ENCODE measurements around the gene CASKIN1. TPM values are rescaled to one million over a fixed set of nuclear protein-coding genes. Genes with fewer than 3 reads are reported as not detected.
A peak's percentile ranks its signal among the peaks of the same experiment; 100 is the strongest.

The CASKIN1 gene
- total and polyA plus RNA-seq, 8 donors = 0.61 to 2.1 (median 1.1) TPM

DNA sequence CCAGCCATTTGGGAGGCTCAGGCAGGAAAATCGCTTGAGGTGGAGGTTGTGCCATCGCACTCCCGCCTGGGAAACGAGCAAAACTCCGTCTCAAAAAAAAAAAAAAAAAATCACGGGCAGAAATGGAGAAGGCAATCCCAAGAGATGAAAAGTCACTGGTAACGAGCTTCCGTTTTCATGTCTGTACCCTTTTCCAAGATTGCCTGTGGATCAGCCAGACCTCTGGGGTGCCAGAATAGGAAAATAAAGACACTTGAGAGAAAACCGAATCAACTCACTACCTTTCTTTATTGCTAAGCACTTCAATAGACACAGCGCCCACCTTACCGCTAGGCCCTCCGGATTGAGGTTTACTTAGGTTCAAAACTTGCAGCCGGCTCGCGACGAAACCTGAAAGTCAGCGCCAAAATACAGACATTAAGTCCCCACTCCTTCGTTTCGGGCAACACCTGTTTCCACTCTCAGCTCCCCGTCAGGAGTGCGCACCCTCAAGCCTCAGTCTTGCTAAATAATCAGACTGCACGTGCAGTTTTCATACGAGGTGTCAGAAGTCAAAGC, 41.8 kb downstream of the CASKIN1 start:
- no peaks in the 10 kb centered on the region for H3K9me3 ChIP-seq
- H3K27ac ChIP-seq = peak overlapping the region; percentile 55 to 79 (median 70)
- no peaks in the 10 kb centered on the region for H3K36me3 ChIP-seq
- no peak for FAIRE-seq
- TF ChIP-seq, protein P1, sequence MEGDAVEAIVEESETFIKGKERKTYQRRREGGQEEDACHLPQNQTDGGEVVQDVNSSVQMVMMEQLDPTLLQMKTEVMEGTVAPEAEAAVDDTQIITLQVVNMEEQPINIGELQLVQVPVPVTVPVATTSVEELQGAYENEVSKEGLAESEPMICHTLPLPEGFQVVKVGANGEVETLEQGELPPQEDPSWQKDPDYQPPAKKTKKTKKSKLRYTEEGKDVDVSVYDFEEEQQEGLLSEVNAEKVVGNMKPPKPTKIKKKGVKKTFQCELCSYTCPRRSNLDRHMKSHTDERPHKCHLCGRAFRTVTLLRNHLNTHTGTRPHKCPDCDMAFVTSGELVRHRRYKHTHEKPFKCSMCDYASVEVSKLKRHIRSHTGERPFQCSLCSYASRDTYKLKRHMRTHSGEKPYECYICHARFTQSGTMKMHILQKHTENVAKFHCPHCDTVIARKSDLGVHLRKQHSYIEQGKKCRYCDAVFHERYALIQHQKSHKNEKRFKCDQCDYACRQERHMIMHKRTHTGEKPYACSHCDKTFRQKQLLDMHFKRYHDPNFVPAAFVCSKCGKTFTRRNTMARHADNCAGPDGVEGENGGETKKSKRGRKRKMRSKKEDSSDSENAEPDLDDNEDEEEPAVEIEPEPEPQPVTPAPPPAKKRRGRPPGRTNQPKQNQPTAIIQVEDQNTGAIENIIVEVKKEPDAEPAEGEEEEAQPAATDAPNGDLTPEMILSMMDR (IDR thresholded peaks at IDR 0.05) = no peak
- peak overlapping the region; percentile 38 to 86 (median 58) for H3K4me3 ChIP-seq
- no peak for DNase-seq
- H3K27me3 ChIP-seq = no peaks in the 10 kb centered on the region
- 1 to 3% methylated on average over 23 of the region's 23 CpGs for WGBS, 2 donors
- intact Hi-C loops (cut with DNase I) = no loop called here
- H3K4me1 ChIP-seq = peaks cover 32 to 43% (median 41%) of the 10 kb centered on the region in 3 donors
- ATAC-seq = no peak

DNA sequence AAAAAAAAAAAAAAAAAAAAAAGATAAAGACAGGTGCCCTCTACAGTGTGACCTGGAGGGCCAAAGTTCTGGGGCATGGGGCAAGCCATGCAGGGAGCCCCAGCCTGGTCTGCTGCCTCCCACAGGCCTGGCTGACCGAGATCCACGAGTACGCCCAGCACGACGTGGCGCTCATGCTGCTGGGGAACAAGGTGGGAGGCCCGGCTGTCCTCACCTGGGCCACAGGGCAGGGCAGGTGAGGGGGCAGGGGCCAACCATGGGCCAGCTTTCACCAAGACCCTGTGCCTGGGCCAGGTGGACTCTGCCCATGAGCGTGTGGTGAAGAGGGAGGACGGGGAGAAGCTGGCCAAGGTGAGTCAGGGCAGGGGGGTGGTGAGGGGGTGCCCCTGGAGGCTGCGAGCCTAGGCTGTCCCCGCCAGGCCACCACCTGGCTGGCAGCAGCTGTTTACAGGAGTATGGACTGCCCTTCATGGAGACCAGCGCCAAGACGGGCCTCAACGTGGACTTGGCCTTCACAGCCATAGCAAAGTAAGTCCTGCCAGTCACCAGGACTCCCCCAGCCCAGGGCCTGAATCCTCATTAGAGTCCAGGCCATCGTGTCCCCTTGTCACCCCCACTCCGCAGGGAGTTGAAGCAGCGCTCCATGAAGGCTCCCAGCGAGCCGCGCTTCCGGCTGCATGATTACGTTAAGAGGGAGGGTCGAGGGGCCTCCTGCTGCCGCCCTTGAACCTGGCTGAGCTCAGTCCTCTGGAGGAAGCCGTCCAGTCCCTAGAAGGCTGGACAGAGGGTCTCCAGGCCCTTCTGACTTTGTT, 43.5 kb downstream of the CASKIN1 start:
- TF ChIP-seq, protein P1 (IDR thresholded peaks at IDR 0.05) = no peak
- Histone ChIP-seq H3K4me3 (peak overlapping the region; percentile 38 to 86 (median 58)), H3K4me1 (peaks cover 32 to 40% (median 39%) of the 10 kb centered on the region in 3 donors), H3K36me3 (no peaks in the 10 kb centered on the region), H3K9me3 (no peaks in the 10 kb centered on the region), H3K27ac (peak overlapping the region; percentile 66 to 85 (median 74)), H3K27me3 (no peaks in the 10 kb centered on the region)
- ATAC-seq = peak; percentile 5 to 17 (median 10)
- WGBS, 2 donors = 6 to 9% methylated on average over 25 of the region's 25 CpGs
- DNase-seq = peak; percentile 62 to 93 (median 82)
- no peak for FAIRE-seq
- intact Hi-C loops (cut with DNase I) = no loop called here

DNA sequence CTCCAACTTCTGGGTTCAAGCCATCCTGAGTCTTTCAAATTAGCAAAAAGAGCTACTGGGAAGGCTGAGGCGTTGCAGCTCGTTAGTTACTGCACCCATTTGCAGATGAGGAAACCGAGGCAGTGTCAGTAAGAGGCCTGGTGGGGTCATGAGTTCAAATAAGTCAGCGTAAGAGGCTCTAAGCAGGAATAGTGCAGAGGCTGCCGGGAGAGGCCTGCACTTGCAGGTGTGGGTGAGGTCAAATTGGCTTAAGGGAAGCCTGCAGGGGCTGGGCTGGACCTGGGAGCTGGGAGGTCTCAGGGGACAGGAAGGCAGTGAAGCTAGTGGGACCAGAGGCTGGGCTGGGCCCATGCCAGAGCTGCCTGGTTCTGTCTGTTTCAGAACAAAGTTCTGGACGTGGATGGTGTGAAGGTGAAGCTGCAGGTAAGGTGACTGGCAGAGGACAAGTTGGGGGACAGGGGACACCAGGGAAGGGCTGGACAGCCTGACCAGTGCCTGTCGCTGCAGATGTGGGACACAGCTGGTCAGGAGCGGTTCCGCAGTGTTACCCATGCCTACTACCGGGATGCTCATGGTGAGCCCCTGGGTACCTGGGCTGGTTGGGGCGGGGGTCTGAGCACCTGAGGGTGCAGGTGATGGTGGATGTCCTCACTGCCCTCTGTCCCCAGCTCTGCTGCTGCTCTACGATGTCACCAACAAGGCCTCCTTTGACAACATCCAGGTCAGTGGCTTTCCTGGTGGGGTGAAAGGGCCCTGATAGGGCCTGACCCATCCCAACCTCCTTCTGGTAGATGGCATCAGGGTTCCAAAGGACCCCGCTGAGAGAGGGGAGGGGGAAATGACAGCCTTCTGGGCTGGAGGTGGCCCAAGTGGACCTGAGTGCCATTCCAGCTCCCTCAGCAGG, 45.0 kb downstream of the CASKIN1 start:
- Histone ChIP-seq H3K27ac (peak overlapping the region; percentile 46 to 92 (median 82)), H3K27me3 (no peaks in the 10 kb centered on the region), H3K4me1 (peaks cover 24 to 30% (median 27%) of the 10 kb centered on the region in 3 donors), H3K9me3 (no peaks in the 10 kb centered on the region), H3K4me3 (peak overlapping the region in 2 of 4 donors; percentile 73 to 86), H3K36me3 (no peaks in the 10 kb centered on the region)
- DNase-seq = peak in 3 of 6 donors; percentile 26 to 82 (median 49)
- TF ChIP-seq, protein P1 (IDR thresholded peaks at IDR 0.05) = no peak
- no peak for ATAC-seq
- intact Hi-C loops (cut with DNase I) = no loop called here
- FAIRE-seq = no peak
- WGBS, 2 donors = 53% methylated on average over 13 of the region's 13 CpGs

DNA sequence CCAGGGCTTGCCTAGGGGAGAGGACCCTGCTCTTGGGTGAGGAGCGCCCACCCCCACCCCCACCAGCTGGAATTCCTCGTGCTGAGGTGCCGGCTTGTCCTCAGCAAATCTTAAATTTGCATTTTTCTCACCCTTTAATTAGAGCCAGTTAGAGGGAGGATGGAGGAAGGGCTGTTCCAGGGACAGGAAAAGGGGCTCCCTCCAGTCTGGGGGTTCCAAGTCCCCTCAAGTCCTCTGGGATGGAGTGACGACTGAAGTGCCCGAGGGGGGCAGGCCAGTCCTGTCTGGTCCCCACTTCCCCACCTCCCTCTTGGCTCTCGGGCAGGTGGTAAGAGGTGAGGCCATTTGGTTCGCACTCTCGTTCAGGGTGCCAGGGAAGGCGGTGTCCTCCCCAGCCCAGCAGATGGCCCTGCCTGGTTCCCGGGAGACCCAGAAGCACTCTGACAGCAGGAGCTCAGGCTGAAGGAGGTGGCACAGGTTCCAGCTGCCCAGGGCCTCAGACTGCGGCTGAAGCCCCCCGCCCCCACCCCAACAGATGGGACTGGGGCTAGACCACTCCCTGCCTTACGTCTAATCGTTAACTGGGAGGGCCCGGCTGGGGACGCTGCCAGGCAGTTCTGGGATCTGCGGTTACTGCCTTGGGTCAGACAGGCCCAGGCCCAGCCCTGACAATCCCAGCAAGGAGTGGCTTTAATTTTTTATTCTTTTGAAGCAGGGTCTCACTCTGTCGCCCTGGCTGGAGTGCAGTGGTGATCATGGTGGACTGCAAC, 45.8 kb downstream of the CASKIN1 start:
- Histone ChIP-seq H3K9me3 (no peaks in the 10 kb centered on the region), H3K4me3 (peak overlapping the region in 3 of 4 donors; percentile 55 to 86 (median 73)), H3K36me3 (no peaks in the 10 kb centered on the region), H3K4me1 (peaks cover 23 to 30% (median 25%) of the 10 kb centered on the region in 3 donors), H3K27me3 (no peaks in the 10 kb centered on the region), H3K27ac (peak overlapping the region in 3 of 4 donors; percentile 46 to 92 (median 79))
- DNase-seq = peak in 5 of 6 donors; percentile 57 to 89 (median 74)
- TF ChIP-seq, protein P1 (IDR thresholded peaks at IDR 0.05) = no peak
- no peak for FAIRE-seq
- 23 to 26% methylated on average over 18 of the region's 18 CpGs for WGBS, 2 donors
- intact Hi-C loops (cut with DNase I) = no loop called here
- peak in 2 of 4 donors; percentile 1 to 4 for ATAC-seq

All from pancreas (tissue), 10 donors.